Hematopoietic multipotent progenitor cell treated with erythropoietin and hydrocortisone succinate and interleukin-3 and kit ligand, for 15 days (in vitro differentiated cells): ENCODE data around the gene RPS6KA1.
"Not testable (repeated sequence)": the region's sequence is repeated elsewhere in the genome, so short reads cannot be mapped to it uniquely, and the experiment has no call there.

Experiments used
- DNase-seq: peaks from one replicate; pipeline ENCODE4 v3.0.0-alpha.2; 2015; ENCODE audit warnings: low spot score

Gene RPS6KA1

DNA sequence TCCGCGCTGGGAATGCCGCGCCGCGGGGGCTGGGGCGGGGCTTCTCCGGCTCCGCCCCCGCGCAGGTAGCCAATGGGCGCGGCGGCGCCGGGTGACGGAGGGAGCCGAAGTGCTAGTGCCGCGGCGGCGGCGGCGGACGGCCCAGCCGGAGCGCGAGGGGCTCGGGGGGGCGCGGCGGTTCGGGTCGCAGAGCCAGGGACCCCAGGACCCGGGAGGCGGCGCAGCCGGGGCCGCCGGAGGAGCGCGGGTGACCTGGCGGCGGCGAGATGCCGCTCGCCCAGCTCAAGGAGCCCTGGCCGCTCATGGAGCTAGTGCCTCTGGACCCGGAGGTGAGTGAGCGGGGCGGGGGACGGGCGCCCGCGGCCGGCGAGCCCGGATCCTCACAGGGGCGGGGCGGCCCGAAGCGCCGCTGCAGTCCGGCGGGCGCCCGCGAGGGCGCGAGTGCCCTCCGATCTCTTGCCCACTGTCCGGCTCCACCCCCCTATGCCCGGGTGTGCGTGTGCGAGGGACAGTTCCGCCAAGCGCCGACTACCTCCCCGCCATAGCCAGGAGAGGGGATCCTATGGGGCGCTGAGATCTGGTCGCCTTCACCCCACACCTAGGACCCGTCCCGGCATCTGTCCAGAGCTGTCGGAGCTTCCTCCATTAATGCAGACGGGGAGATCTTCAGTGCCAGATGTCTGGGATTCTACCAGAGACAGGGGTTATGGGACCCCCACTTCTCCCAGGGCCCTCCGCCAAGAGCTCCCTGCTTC lies at the start of gene RPS6KA1:
TSS of gene RPS6KA1 (plus strand) at position 107 of the 755 bp plus-strand sequence. CDS start at position 267, 160 bp downstream.
- peak; percentile 63 for DNase-seq

GRCh38 chr1:26482921-26483320 lies 46.6 kb upstream of the RPS6KA1 start:
- no peak for DNase-seq

- no peak for DNase-seq
Measured at GRCh38 chr1:26483980-26484379, 45.6 kb upstream of the RPS6KA1 start.

DNA sequence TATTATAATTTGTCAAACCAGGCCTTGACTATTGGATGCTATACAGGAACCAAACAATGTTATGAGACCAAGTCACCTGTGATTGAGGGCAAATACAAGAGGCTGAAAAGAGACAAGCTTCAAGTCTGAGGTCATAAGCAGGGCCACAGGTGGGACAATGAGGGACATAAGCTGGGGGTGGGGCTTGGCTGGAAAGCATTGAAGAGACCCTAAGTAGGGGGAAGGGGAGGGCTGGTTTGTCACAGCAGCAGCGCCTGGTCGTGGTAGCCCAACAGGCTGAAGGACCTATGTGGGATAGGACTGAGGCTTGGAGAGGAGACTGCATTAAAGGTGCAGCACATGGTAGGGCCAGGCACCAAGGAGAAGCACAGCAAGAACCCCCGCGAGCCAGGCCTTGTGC lies 39.4 kb upstream of the RPS6KA1 start:
- no peak for DNase-seq

DNA sequence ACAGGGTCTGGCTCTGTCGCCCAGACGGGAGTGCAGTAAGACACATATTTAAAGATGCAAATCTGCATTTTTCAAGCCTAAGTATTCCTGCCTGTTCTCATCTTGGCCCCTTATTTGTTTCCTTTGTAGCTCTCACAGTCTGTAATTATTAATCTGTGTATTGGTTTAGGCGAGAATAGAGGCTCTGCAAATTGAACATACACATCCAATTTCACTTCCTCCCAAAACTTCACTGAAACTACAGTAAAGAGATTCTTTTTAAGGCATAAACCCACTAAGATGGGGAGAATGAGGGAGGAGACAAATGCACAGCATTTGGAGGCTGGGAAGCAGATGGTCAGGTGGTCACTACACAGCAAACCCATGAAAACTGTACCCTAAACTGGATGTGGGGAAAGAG lies 36.3 kb upstream of the RPS6KA1 start:
- no peak for DNase-seq

GRCh38 chr1:26493938-26494337 lies 35.6 kb upstream of the RPS6KA1 start:
- DNase-seq: no peak

- DNase-seq: no peak
Measured at GRCh38 chr1:26496861-26497260, 32.7 kb upstream of the RPS6KA1 start.

DNA sequence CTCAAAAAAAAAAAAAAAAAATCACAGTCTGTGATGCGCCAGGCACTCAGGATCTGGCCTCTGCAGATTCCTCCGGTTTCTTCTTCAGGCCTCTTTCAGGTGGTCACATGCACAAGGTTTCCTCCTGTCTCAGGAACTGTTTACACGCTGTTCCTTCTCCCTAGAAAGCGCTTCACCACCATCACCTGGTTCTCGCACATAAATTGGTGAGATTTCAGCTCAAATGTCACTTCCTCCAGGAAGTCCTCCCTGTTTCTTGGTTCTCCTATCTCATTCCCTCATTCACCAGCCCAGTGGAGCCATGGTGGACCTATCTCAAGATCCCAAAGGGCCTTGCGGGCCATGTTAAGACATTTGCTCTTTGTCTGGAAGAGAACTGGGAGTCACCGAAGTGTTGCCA lies 30.7 kb upstream of the RPS6KA1 start:
- DNase-seq: no peak

DNA sequence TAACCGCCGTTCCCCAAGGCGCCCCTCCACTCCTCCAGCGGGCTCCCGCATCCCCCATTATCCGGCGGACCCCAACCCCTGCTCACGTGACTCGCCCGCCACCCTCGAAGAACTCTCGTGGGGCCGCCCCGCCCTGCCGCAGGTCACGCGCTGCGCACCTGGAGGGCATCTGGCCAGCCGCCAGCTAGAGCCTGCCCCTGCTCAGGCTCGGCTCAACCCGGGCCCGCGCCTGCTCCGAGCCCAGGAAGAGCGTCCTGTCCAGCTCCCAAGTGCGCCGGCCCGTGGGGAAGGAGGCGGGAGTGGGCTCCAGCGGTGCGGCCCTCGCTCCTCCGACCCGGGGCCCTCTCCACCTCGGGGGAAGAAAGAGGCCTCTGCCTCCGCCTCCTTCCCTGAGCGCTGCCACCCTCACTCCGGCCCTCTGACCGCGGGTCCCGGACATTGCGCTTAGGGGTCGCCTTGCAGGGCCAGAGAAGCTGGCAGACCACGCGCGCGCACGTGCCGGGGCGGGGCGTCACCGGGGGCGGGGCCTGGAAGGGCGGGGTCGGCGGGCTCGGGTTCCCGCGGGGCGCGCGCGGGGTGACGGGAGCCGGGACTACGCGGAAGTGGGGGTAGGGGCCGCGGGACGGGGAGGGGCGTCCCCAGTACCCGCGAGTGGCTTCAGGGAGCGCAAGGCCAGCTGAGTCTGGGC lies 28.9 kb upstream of the RPS6KA1 start:
- peak; percentile 77 for DNase-seq

- DNase-seq: not testable (repeated sequence)
Measured at GRCh38 chr1:26510711-26511110, 18.9 kb upstream of the RPS6KA1 start.

DNA sequence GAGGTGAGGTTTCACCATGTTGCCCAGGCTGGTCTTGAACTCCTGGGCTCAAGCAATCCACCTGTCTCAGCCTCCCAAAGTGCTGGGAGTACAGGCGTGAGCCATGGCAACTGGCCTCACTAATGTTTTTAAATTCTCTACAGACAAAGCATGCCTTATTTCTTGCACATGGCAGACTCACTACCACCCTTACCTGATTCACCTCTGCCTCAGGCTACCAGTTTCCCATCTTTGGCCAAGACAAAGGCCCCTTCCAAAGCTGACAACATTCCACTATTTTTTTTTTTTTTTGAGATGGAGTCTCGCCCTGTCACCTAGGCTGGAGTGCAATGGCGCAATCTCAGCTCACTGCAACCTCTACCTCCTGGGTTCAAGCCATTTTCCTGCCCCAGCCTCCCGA lies 13.7 kb upstream of the RPS6KA1 start:
- DNase-seq: not testable (repeated sequence)

- no peak for DNase-seq
Measured at GRCh38 chr1:26516987-26517765, 12.4 kb upstream of the RPS6KA1 start.

- DNase-seq: no peak
Measured at GRCh38 chr1:26517766-26518049, 11.9 kb upstream of the RPS6KA1 start.

DNA sequence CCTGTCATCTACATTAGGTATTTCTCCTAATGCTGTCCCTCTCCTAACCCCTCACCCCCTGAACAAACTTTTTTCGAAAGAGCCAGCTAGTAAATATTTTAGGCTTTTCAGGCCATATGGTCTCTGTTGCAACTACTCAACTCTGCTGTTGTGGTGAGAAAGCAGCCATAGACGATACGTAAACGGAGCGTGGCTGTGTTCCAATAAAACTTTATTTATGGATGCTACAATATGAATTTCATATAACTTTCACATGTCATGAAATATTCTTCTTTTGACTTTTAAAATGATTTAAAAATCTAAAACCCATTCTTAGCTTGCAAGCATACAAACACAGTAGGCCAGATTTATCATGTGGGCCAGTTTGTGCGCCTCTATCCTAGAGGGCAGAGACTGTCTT lies 11.2 kb upstream of the RPS6KA1 start:
- no peak for DNase-seq

DNA sequence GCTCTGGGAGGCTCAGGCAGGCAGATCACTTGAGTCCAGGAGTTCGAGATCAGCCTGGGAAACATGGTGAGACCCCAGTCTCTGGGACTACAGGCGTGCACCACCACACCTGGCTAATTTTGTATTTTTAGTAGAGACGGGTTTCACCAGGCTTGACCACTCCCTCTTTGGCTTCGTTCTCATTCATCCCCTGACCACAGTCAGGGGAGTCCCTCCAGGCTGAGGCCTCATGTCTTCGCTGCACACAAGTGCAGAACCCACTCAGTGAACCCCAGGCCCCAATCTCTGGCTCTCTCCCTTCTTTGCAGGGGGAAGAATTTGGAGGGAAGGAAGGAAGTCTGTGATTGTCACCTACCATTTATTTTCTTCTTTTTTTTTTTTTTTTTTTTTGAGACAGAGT lies 9.2 kb upstream of the RPS6KA1 start:
- DNase-seq: no peak

GRCh38 chr1:26521669-26522030 lies 7.9 kb upstream of the RPS6KA1 start:
- DNase-seq: no peak

DNA sequence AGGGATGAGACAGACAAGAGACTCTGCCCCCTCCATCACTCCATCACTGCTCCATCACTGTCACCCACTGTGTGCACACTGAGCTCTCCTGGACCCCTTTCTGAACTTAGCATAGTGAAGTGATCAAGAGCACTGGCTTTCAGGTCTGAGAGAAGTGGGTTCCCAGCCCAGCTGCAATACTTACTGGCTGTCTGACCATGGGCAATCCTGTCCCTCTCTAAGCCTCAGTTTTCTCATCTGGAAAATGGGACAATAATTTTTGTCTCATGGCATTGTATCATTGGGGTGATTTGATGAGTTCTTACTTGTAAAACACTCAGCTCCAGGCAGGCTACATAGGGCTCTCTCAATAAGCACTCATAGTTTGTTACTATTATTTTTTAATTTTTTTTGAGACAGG lies 7.5 kb upstream of the RPS6KA1 start:
- DNase-seq: no peak

GRCh38 chr1:26524181-26524580 lies 5.4 kb upstream of the RPS6KA1 start:
- DNase-seq: no peak

GRCh38 chr1:26526287-26526686 lies 3.3 kb upstream of the RPS6KA1 start:
- no peak for DNase-seq

DNA sequence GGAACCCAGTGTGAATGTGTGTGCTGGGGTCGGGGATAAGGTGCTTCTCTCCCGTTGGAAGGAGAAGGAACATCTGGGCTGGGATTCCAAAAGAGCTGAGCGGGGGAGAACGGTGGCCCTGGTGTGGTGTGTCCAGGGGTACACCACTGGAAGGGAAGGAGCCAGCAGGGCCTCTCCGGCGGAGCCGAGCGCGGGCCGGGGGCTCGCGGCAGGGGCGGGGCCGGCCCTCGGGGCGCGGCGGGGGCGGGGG lies 231 bp upstream of the RPS6KA1 start:
- no peak for DNase-seq

DNA sequence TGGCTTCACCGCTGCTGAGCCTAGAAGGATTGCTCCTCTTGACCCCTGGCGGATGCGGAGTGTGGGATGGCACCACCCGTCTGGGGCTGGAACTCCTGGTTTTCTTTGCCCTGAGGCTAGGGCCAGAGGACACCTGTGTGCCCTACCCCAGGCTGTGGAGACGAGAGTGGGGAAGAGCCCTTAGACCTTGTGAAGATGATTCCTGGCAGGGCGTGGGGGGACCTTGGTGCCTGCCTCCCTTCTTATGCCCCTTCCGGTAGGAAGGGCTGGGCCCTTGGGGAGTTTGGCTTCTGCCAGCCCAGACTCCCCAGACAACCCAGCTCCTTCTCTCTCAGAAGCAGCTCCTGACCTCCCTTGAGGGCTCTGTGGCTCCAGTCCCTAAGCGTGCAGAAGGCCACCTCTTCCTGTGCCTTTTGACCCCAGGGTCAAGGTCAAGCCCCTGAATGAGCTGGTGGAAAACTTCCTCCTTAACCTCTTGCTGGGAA lies 891 bp downstream of the RPS6KA1 start:
- DNase-seq: no peak

- peak; percentile 55 for DNase-seq
Measured at GRCh38 chr1:26530895-26531598, 1.5 kb downstream of the RPS6KA1 start.

GRCh38 chr1:26531651-26532131 lies 2.1 kb downstream of the RPS6KA1 start:
- no peak for DNase-seq
